GM12874 (cell line): ENCODE results near the gene BCL6.

Experiments used
- TF ChIP-seq, protein P1 (sequence below): IDR thresholded peaks from 2 replicates; pipeline ENCODE4 v1.5.1; 2011; ENCODE audit warnings: low read depth, mild to moderate bottlenecking, control low read depth, low read length, moderate library complexity; ENCODE audit not compliant: insufficient read depth

BCL6 gene

DNA sequence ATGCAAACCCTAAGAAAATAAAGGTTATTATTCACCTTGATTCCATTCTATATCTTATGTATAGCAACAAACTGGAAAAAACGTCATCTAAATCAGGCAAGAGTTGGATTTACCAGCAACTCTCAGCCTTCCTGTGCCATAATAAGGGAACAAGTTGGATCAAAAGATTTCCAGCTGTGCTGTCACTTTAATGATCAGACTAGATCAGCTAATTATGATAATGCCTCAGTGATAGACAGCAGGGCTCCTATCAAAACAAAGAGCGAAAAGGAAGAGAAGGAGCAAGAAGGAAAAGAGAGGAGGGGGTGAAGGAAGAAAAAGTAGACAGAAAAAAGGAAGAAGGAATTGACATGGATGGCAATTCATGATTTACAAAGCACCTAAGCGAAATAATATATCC, 36.7 kb upstream of the BCL6 start:
- TF ChIP-seq, protein P1, sequence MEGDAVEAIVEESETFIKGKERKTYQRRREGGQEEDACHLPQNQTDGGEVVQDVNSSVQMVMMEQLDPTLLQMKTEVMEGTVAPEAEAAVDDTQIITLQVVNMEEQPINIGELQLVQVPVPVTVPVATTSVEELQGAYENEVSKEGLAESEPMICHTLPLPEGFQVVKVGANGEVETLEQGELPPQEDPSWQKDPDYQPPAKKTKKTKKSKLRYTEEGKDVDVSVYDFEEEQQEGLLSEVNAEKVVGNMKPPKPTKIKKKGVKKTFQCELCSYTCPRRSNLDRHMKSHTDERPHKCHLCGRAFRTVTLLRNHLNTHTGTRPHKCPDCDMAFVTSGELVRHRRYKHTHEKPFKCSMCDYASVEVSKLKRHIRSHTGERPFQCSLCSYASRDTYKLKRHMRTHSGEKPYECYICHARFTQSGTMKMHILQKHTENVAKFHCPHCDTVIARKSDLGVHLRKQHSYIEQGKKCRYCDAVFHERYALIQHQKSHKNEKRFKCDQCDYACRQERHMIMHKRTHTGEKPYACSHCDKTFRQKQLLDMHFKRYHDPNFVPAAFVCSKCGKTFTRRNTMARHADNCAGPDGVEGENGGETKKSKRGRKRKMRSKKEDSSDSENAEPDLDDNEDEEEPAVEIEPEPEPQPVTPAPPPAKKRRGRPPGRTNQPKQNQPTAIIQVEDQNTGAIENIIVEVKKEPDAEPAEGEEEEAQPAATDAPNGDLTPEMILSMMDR = no peak

DNA sequence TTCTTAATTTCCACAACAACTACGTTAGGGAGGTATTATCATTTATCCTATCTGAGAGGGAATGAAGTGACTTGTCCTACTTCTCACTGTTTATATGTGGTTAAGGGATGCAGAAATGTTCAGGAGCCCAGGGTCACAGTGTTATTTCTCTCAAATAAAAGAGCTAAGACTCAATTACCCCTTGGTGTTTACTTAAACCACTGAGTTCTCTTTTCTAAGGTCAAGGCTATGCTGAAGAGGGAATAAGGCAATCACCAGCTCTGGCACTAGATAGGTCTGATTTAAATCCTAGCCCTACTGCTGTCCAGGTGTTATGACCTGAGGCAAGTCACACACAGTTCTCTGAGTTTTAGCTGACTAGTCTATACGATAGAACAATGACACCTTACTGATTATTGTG, 35.7 kb upstream of the BCL6 start:
- TF ChIP-seq, protein P1 = no peak

DNA sequence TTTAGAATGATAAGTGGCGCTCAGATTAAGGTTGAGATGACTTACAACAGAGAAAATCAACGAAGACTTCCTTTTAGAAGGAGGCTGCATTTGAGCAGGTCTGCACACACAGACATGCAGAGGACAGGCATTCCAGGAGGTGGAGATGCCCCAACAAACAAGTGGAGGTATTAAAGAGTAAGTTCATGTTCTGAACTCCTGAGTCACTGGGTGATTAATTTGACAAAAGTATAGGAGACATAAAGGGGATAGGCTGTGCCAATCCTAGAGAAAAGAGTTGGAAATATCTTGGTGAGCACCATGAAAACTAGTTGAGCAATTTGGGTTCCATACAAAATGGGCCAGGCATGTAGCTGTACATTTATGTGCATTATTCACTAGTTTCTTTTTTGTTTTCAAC, 33.5 kb upstream of the BCL6 start:
- TF ChIP-seq, protein P1 = no peak

DNA sequence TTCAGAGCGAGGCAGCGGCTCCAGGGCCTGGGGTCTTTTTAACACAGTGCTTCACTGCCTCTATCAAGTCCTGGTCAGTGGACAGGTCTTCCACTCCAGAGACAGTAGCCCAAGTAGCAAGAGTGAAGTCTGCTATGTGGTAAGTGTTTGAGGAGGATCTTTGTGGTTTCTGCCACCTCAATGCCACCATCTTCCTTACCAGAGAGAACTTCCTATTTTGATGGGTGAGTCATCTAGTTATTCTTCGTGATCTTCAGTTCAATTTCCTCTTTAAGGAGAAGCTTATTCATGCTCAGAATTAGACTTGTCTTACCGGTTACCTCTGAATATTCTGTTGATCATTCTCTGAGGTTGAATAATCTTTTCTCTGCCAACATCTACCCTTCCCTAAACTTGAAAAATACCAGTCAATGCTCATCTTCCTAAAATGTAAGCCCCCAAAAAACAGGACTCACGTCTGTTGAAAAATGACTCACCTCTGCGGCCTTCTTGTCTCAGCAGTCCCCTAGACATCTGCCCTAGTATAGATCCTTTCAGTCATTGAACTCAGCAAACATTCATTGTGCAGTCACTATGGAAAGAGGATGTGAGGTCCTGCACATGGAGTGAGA, 32.2 kb upstream of the BCL6 start:
- TF ChIP-seq, protein P1 = no peak

DNA sequence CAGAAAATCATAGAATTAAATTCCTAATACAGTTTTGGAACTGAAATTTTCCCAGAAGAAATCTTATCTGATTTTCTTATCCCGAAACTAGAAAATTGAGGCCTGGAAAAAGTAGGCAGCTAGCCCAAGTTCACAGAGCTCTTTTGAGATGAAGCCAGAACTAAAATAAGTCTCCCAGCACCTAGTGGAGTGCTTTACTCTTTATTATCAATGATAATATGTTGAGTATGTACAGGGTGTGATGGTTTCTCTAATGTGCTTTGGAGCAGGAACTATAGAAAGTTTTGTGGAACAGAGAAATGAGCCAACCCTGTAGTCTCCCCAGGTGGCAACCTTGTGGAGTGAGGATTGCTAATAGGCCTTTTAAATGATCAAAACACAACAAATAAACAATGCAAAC, 30.3 kb upstream of the BCL6 start:
- TF ChIP-seq, protein P1 = no peak

DNA sequence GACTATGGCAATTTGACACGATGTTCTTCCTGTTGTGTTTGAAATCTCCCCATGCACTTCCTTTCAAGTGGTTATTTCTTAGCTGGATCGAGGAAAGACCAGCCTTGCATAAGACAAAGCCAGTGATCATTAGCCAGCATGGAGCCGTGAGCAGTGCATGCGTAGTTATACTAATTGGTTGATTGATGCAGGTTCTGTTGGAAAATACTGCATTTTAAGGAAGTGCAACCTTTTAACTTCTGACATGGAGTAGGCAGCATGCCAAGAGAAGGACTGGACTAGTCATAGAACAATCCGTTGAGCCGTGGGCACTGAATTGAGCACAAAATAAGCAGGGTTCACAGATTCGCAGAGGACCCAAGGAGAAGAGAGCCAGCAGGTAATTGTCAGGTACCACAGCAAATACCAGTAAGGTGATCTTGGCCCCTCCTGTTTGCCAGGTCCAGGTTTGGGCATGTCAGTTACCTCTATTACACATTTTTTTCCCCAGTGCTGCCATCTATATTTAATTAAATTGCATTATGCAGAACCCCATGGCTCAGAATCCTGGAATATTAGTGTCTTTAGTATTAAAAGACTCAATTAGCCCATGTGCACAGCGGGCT, 29.0 kb upstream of the BCL6 start:
- TF ChIP-seq, protein P1 = no peak

DNA sequence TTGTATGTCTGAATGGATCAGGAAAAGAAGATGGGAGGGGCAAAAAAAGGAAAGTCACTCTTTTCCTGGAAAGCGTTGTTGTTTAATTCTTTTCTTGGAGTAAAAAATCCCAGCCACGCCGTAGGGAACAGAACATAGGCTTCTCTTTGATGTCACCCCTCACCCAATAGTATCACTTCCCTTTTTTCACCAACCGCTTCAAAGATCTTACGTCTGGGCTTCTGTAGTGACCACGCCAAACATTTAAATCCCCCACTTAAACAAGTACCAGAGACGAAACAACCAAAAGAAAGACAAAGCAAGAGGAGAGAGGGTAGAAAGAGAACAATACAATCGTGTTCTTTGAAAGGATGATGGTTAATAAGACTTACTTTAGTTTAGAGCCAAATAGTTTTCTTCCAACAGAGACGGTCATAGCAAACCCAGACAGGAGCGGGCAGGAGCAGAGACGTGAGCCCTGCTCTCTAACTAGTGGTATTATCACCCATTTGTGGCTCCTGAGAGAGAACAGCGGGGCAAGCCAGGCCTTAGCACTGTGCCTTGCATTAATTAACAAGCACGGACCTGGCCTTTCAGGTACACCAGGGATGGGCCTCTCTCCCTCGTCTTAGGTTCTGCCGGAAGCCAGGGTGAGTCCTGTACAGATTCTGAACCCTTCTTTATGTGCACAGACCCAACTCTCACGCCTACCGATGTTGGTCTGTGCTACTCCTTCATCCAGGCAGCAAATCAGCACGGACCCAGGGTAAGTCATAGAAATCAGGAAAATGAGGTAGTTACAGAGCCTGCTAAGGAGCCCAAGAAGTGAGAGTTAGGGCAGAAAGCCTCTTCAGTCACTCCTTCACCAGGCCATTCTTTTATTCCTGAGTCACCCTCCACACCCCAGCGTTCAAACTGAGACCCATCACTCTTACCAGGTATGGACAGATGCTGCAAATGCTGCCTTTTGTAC, 28.2 kb upstream of the BCL6 start:
- TF ChIP-seq, protein P1 = no peak
